Spleen (tissue), 7 donors: ENCODE measurements around the gene OPCML.

Source experiments
- CTCF ChIP-seq, 11 experiments: fragments of 200-600 bp in 7 of 11; fragments of 450-650 bp in 4 of 11; sonication (generic) in 4 of 11; IDR thresholded peaks in 8 of 11; conservative IDR thresholded peaks in 3 of 11; 1 replicate in 7 of 11; 2 replicates in 4 of 11; pipeline versions ENCODE4 v1.4.0 to v1.8.0; 2016 to 2021; ENCODE audit warnings: antibody characterized with exemption in 11 of 11, inconsistent platforms in 4 of 11, mild to moderate bottlenecking in 1 of 11
- POLR2AphosphoS5 ChIP-seq, 3 donors: sonication (generic); formaldehyde crosslinking; IDR thresholded peaks; one replicate each; pipeline ENCODE4 v1.5.1; 2017; ENCODE audit warnings: antibody characterized with exemption in 3 of 3
- donor health status: DM: no; HTN: no; CAD: no; lungs with moderate emphysema.
- donor health status: DM: no; HTN: no; CAD: no.
- donor health status: DM: no; HTN: no; CAD: no.

- no peak for TF ChIP-seq CTCF (IDR thresholded peaks at IDR 0.05 in 8 of 11, conservative IDR thresholded peaks at IDR 0.05 in 3 of 11)
- no peak for TF ChIP-seq POLR2AphosphoS5 (IDR thresholded peaks at IDR 0.05)
Observed at GRCh38 chr11:133385781-133386180, 146.5 kb downstream of the OPCML start.
